Measurements from ENCODE around the gene CLIC5.

The CLIC5 gene

DNA sequence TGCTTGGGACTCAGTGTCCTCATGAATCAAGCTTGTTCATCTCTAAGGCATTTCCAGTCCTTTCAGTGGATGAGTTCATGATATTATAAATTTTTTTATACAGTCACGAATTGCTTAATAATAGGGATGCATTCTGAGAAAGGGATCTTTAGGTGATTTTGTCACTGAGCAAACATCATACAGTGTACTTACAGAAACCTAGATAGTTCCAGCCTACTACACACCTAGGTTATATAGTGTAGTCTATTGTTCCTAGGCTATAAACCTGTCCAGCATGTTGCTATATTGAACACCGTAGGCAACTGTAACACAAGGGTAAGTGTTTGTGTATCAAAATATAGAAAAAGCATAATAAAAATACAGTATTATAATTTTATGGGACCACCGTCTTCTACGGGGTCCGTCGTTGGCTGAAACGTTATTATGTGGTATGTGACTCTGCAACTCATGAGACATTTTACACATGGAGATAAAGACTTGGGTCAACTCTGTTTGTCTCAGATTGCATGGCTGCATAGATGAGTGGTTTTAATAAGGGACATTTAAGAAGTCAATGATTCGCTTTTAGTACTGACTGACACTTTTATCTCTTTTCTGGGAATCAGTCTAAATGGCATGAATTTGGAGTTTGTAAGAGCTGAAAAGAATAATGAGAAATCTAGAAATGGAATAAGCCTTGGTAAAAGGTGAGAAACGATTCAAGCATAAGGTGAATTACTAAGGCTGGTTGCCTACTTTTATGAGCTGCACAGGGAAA, 33.2 kb downstream of the CLIC5 start:
- TF ChIP-seq EZH2phosphoT487 (IDR thresholded peaks at IDR 0.05; ENCODE audit: borderline replicate concordance) (no peak), CTCF (conservative IDR thresholded peaks at IDR 0.05; ENCODE audit: low read length) (no peak)
- H3K27me3 ChIP-seq (ENCODE audit: insufficient read depth, low read length, poor library complexity, severe bottlenecking) = no peaks in the 10 kb centered on the region
- H3K9me3 ChIP-seq (ENCODE audit: insufficient read depth, low read depth, low read length) = no peaks in the 10 kb centered on the region
- H3K4me1 ChIP-seq (ENCODE audit: insufficient read depth, low read length, poor library complexity, severe bottlenecking) = peaks cover 4% of the 10 kb centered on the region
- no peaks in the 10 kb centered on the region for H4K20me1 ChIP-seq (ENCODE audit: insufficient read depth, low read length, poor library complexity, severe bottlenecking)
- H3K9me2 ChIP-seq (replicated peaks; ENCODE audit: low read depth, low read length) = no peaks in the 10 kb centered on the region
- H3K4me3 ChIP-seq (ENCODE audit: low read length, poor library complexity, severe bottlenecking) = no peak overlapping the region
- H3K4me2 ChIP-seq (ENCODE audit: low read depth, low read length, poor library complexity, severe bottlenecking) = peak overlapping the region; percentile 19
- no peak overlapping the region for H3K9ac ChIP-seq (ENCODE audit: low read depth, low read length, poor library complexity, severe bottlenecking)
- H3K79me2 ChIP-seq (ENCODE audit: insufficient read depth, low read length) = no peaks in the 10 kb centered on the region
- no peaks in the 10 kb centered on the region for H3K36me3 ChIP-seq (ENCODE audit: insufficient read depth, low read length)
- no peak overlapping the region for H2AFZ ChIP-seq (ENCODE audit: low read length)
- H3F3A ChIP-seq (ENCODE audit: low read depth) = no peaks in the 10 kb centered on the region

- H3F3A ChIP-seq (ENCODE audit: low read depth) = no peaks in the 10 kb centered on the region
- peaks cover 4% of the 10 kb centered on the region for H3K4me1 ChIP-seq (ENCODE audit: insufficient read depth, low read length, poor library complexity, severe bottlenecking)
- TF ChIP-seq CTCF (conservative IDR thresholded peaks at IDR 0.05; ENCODE audit: low read length) (no peak), EZH2phosphoT487 (IDR thresholded peaks at IDR 0.05; ENCODE audit: borderline replicate concordance) (no peak)
- H3K9me2 ChIP-seq (replicated peaks; ENCODE audit: low read depth, low read length) = no peaks in the 10 kb centered on the region
- no peaks in the 10 kb centered on the region for H3K79me2 ChIP-seq (ENCODE audit: insufficient read depth, low read length)
- no peak overlapping the region for H3K4me2 ChIP-seq (ENCODE audit: low read depth, low read length, poor library complexity, severe bottlenecking)
- H3K9ac ChIP-seq (ENCODE audit: low read depth, low read length, poor library complexity, severe bottlenecking) = no peak overlapping the region
- H3K36me3 ChIP-seq (ENCODE audit: insufficient read depth, low read length) = no peaks in the 10 kb centered on the region
- no peaks in the 10 kb centered on the region for H4K20me1 ChIP-seq (ENCODE audit: insufficient read depth, low read length, poor library complexity, severe bottlenecking)
- no peaks in the 10 kb centered on the region for H3K27me3 ChIP-seq (ENCODE audit: insufficient read depth, low read length, poor library complexity, severe bottlenecking)
- no peak overlapping the region for H2AFZ ChIP-seq (ENCODE audit: low read length)
- H3K4me3 ChIP-seq (ENCODE audit: low read length, poor library complexity, severe bottlenecking) = no peak overlapping the region
- no peaks in the 10 kb centered on the region for H3K9me3 ChIP-seq (ENCODE audit: insufficient read depth, low read depth, low read length)
Observed at GRCh38 chr6:45981046-45981445, 34.6 kb downstream of the CLIC5 start.

DNA sequence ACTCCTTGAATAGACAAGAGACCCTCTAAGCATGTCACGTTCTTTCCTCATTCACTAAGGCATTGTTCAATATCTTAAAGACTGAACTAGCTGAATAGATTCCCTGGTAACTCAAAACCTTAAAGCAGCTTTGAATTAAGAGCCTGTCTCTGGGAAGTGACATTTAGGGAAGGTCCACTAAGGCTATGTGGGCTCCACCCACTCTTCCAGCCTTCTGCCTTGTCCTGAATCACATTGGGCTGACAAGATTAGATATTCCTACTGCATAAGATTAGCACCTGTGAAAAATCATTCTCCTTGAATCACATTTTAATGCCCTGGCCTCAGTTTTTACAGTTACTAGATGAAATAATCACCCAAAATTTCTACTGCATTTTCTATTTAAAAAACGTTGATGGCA, 36.3 kb downstream of the CLIC5 start:
- H3K36me3 ChIP-seq (ENCODE audit: insufficient read depth, low read length) = no peaks in the 10 kb centered on the region
- H3K4me3 ChIP-seq (ENCODE audit: low read length, poor library complexity, severe bottlenecking) = no peak overlapping the region
- peaks cover 3% of the 10 kb centered on the region for H3K4me1 ChIP-seq (ENCODE audit: insufficient read depth, low read length, poor library complexity, severe bottlenecking)
- H3K4me2 ChIP-seq (ENCODE audit: low read depth, low read length, poor library complexity, severe bottlenecking) = no peak overlapping the region
- H3K79me2 ChIP-seq (ENCODE audit: insufficient read depth, low read length) = no peaks in the 10 kb centered on the region
- TF ChIP-seq EZH2phosphoT487 (IDR thresholded peaks at IDR 0.05; ENCODE audit: borderline replicate concordance) = no peak
- no peak for TF ChIP-seq CTCF (conservative IDR thresholded peaks at IDR 0.05; ENCODE audit: low read length)
- H3K9me3 ChIP-seq (ENCODE audit: insufficient read depth, low read depth, low read length) = no peaks in the 10 kb centered on the region
- no peak overlapping the region for H2AFZ ChIP-seq (ENCODE audit: low read length)
- no peaks in the 10 kb centered on the region for H3F3A ChIP-seq (ENCODE audit: low read depth)
- H3K9me2 ChIP-seq (replicated peaks; ENCODE audit: low read depth, low read length) = no peaks in the 10 kb centered on the region
- H3K27me3 ChIP-seq (ENCODE audit: insufficient read depth, low read length, poor library complexity, severe bottlenecking) = no peaks in the 10 kb centered on the region
- H3K9ac ChIP-seq (ENCODE audit: low read depth, low read length, poor library complexity, severe bottlenecking) = no peak overlapping the region
- H4K20me1 ChIP-seq (ENCODE audit: insufficient read depth, low read length, poor library complexity, severe bottlenecking) = no peaks in the 10 kb centered on the region
